Ovary (tissue), 9 donors: Measurements from ENCODE around the gene MAFF. TPM values are rescaled to one million over a fixed set of nuclear protein-coding genes. Genes with fewer than 3 reads are reported as not detected.
"Not testable (repeated sequence)": the region's sequence is repeated elsewhere in the genome, so short reads cannot be mapped to it uniquely, and the experiment has no call there.

ENCODE experiments used
- DNase-seq, 5 donors: peaks; one replicate each; pipeline ENCODE4 v3.0.0-alpha.2; 2019 to 2020
- H3K27ac ChIP-seq, 2 donors: fragments of 200-600 bp; one replicate each; pipeline versions ENCODE4 v1.5.1 to v1.8.0; 2019 to 2022
- H3K27me3 ChIP-seq: fragments of 200-600 bp; one replicate; pipeline ENCODE4 v1.8.0; 2022
- H3K36me3 ChIP-seq: fragments of 200-600 bp; sonication (generic); one replicate; pipeline ENCODE4 v1.5.1; 2019
- H3K4me1 ChIP-seq: one replicate; pipeline ENCODE4 v1.8.1; 2013; ENCODE audit warnings: mild to moderate bottlenecking, moderate library complexity; ENCODE audit not compliant: insufficient read depth
- H3K4me3 ChIP-seq: fragments of 200-600 bp; sonication (generic); one replicate; pipeline ENCODE4 v1.5.1; 2017
- H3K9me3 ChIP-seq, 2 donors: fragments of 200-600 bp in 1 of 2; sonication (generic) in 1 of 2; one replicate each; pipeline versions ENCODE4 v1.5.1 to v1.8.1; 2013 to 2019; ENCODE audit warnings: mild to moderate bottlenecking in 1 of 2, moderate library complexity in 1 of 2
- CTCF ChIP-seq, 3 donors: fragments of 450-650 bp in 2 of 3; fragments of 200-600 bp in 1 of 3; IDR thresholded peaks; one replicate each; pipeline versions ENCODE4 v1.5.1 to v1.8.0; 2016 to 2022; ENCODE audit warnings: antibody characterized with exemption in 3 of 3, mild to moderate bottlenecking in 1 of 3
- EP300 ChIP-seq: sonication (generic); formaldehyde crosslinking; IDR thresholded peaks from one replicate; pipeline ENCODE4 v1.6.1; 2017; ENCODE audit warnings: antibody characterized with exemption
- POLR2A ChIP-seq: fragments of 450-650 bp; IDR thresholded peaks from one replicate; pipeline ENCODE4 v1.6.1; 2017; ENCODE audit warnings: antibody characterized with exemption, mild to moderate bottlenecking, moderate library complexity
- WGBS, 3 donors: extraction: QIAGEN DNeasy Blood & Tissue Kit in 1 of 3; methylation state at CpG; one replicate each; pipeline versions ENCODE4 v1.1.5 to v1.1.7; 2013 to 2017; 5-methylcytosine and 5-hydroxymethylcytosine counted together
- intact Hi-C, 4 donors: fragments of 100-400 bp; cut with DNase I; formaldehyde crosslinking; loops; one replicate each; pipeline versions ENCODE4 v1.11.0 to v1.15.1; 2022 to 2023
- polyA plus RNA-seq, 2 donors: library from polyadenylated mRNA; stranded (reverse); fragments of 200-250 nt in 1 of 2; fragments of 350-450 nt in 1 of 2; fragmentation: Illumina TruSeq in 1 of 2; extraction: RNeasy Lipid Tissue Mini Kit (QIAGEN cat#74804) in 1 of 2; gene quantifications; one replicate each; pipeline ENCODE4 v1.2.3, GENCODE V29; 2013 to 2014
- total RNA-seq, 7 donors: library from RNA; depleted of rRNA in 2 of 7; stranded (reverse); fragments of >200 nt in 2 of 7; fragmentation: NEBNext Ultra II Directional in 3 of 7; extraction: Animal tissue kit (Norgen Biotek cat#: 25700) in 3 of 7; gene quantifications; one replicate each; pipeline versions ENCODE4 v1.1.0 to v1.2.4, GENCODE V29; 2016 to 2023
- donor health status: DM: no; HTN: no; CAD: no; lungs with moderate emphysema.
- donor health status: DM: no; HTN: no; CAD: no.
- donor health status: Bipolar disorder and iron deficiency.
- donor health status: DM: yes; HTN: yes; CAD: no.
- donor health status: DM: no; HTN: no; CAD: no.
- donor health status: DM: yes; HTN: yes; CAD: no.

Gene MAFF
- total and polyA plus RNA-seq, 9 donors: 13.3 to 153 (median 19.4) TPM

- 52 to 65% (median 60%) methylated on average over 14 of the region's 14 CpGs for WGBS, 3 donors
- peak; percentile 59 to 80 (median 66) for DNase-seq
- peaks cover 13% of the 10 kb centered on the region for H3K4me1 ChIP-seq
- peak overlapping the region in 1 of 2 donors; percentile 25 for H3K27ac ChIP-seq
- TF ChIP-seq POLR2A: no peak
- no peak for TF ChIP-seq CTCF (IDR thresholded peaks at IDR 0.05)
- no peak for TF ChIP-seq EP300
- H3K27me3 ChIP-seq: no peaks in the 10 kb centered on the region
- H3K4me3 ChIP-seq: no peak overlapping the region
- intact Hi-C loops: no loop called here
- H3K36me3 ChIP-seq: no peaks in the 10 kb centered on the region
- no peaks in the 10 kb centered on the region for H3K9me3 ChIP-seq
Observed at GRCh38 chr22:38176170-38176741, 25.5 kb upstream of the MAFF start.

- Histone ChIP-seq H3K27me3 (no peaks in the 10 kb centered on the region), H3K27ac (no peak overlapping the region), H3K36me3 (no peaks in the 10 kb centered on the region), H3K4me1 (peaks cover 13% of the 10 kb centered on the region), H3K9me3 (no peaks in the 10 kb centered on the region), H3K4me3 (no peak overlapping the region)
- intact Hi-C loops: no loop called here
- DNase-seq: peak in 1 of 5 donors; percentile 16
- TF ChIP-seq CTCF (IDR thresholded peaks at IDR 0.05) (no peak), EP300 (no peak), POLR2A (no peak)
- WGBS, 3 donors: 94 to 97% (median 94%) methylated on average over 4 of the region's 4 CpGs
Observed at GRCh38 chr22:38177044-38177443, 24.8 kb upstream of the MAFF start.

GRCh38 chr22:38177571-38177925, 24.2 kb upstream of the MAFF start:
- 70 to 77% (median 75%) methylated on average over 9 of the region's 9 CpGs for WGBS, 3 donors
- intact Hi-C loops, H3K36me3 ChIP-seq, H3K4me3 ChIP-seq, H3K9me3 ChIP-seq, H3K27me3 ChIP-seq: not testable (repeated sequence)
- Histone ChIP-seq H3K4me1 (peaks cover 13% of the 10 kb centered on the region), H3K27ac (peak overlapping the region; percentile 44 to 50)
- DNase-seq: peak in 1 of 5 donors; percentile 20

- Histone ChIP-seq H3K36me3 (no peaks in the 10 kb centered on the region), H3K4me3 (no peak overlapping the region), H3K9me3 (no peaks in the 10 kb centered on the region), H3K27me3 (no peaks in the 10 kb centered on the region), H3K4me1 (peaks cover 13% of the 10 kb centered on the region), H3K27ac (peak overlapping the region; percentile 44 to 50)
- TF ChIP-seq CTCF (IDR thresholded peaks at IDR 0.05) (no peak), POLR2A (no peak), EP300 (no peak)
- WGBS, 3 donors: 38 to 44% (median 41%) methylated on average over 15 of the region's 15 CpGs
- DNase-seq: peak; percentile 35 to 60 (median 52)
- intact Hi-C loops: no loop called here
Observed at GRCh38 chr22:38177926-38178604, 23.7 kb upstream of the MAFF start.

- Histone ChIP-seq H3K27ac (peak overlapping the region; percentile 44 to 50), H3K4me1 (peaks cover 13% of the 10 kb centered on the region)
- DNase-seq, H3K4me3 ChIP-seq, H3K27me3 ChIP-seq, H3K36me3 ChIP-seq, intact Hi-C loops, H3K9me3 ChIP-seq: not testable (repeated sequence)
- 94 to 99% (median 97%) methylated on average over 7 of the region's 7 CpGs for WGBS, 3 donors
Observed at GRCh38 chr22:38178605-38178937, 23.2 kb upstream of the MAFF start.
